G401.6 (cell line): ENCODE results near the gene SPCS2.
"Not testable (repeated sequence)": the region's sequence is repeated elsewhere in the genome, so short reads cannot be mapped to it uniquely, and the experiment has no call there.

Experiments used
- FAIRE-seq: peaks from 2 replicates; lab custom pipeline; 2012; peaks lifted over from hg19 to GRCh38; lab: Jason Lieb, UNC

The SPCS2 gene

GRCh38 chr11:75002516-75002915 lies 53.5 kb downstream of the SPCS2 start:
- no peak for FAIRE-seq

- FAIRE-seq = no peak
Measured at GRCh38 chr11:75004215-75004614, 55.1 kb downstream of the SPCS2 start.

- no peak for FAIRE-seq
Measured at GRCh38 chr11:75011357-75011756, 62.3 kb downstream of the SPCS2 start.

- no peak for FAIRE-seq
Measured at GRCh38 chr11:75011872-75012271, 62.8 kb downstream of the SPCS2 start.

- no peak for FAIRE-seq
Measured at GRCh38 chr11:75013051-75013450, 64.0 kb downstream of the SPCS2 start.

- no peak for FAIRE-seq
Measured at GRCh38 chr11:75014129-75014528, 65.1 kb downstream of the SPCS2 start.

- FAIRE-seq = not testable (repeated sequence)
Measured at GRCh38 chr11:75019200-75019599, 70.1 kb downstream of the SPCS2 start.

GRCh38 chr11:75020328-75020727 lies 71.3 kb downstream of the SPCS2 start:
- FAIRE-seq = not testable (repeated sequence)

GRCh38 chr11:75022296-75022695 lies 73.2 kb downstream of the SPCS2 start:
- no peak for FAIRE-seq

GRCh38 chr11:75022759-75023396 lies 73.8 kb downstream of the SPCS2 start:
- no peak for FAIRE-seq

GRCh38 chr11:75023446-75024067 lies 74.5 kb downstream of the SPCS2 start:
- FAIRE-seq = no peak

- no peak for FAIRE-seq
Measured at GRCh38 chr11:75024068-75024449, 75.0 kb downstream of the SPCS2 start.

GRCh38 chr11:75024764-75025211 lies 75.7 kb downstream of the SPCS2 start:
- FAIRE-seq = no peak

GRCh38 chr11:75025561-75025960 lies 76.5 kb downstream of the SPCS2 start:
- FAIRE-seq = no peak

- FAIRE-seq = no peak
Measured at GRCh38 chr11:75028321-75028720, 79.3 kb downstream of the SPCS2 start.
